Dermis microvascular lymphatic vessel endothelial cell (primary cell): Measurements from ENCODE around the gene ITGB4. TPM values are rescaled to one million over a fixed set of nuclear protein-coding genes. Genes with fewer than 3 reads are reported as not detected.

Experiments used
- DNase-seq, 2 donors: peaks; one replicate each; pipeline versions ENCODE4 v3.0.0 to v3.0.0-alpha.2; 2010; ENCODE audit warnings: low read depth in 2 of 2
- total RNA-seq: library from RNA; depleted of rRNA; stranded (reverse); fragments of >200 nt; gene quantifications from 2 replicates; pipeline ENCODE4 v1.2.1, GENCODE V29; 2014

The ITGB4 gene
- total RNA-seq, 1 donor from 2014 or later = 37.6 TPM

DNA sequence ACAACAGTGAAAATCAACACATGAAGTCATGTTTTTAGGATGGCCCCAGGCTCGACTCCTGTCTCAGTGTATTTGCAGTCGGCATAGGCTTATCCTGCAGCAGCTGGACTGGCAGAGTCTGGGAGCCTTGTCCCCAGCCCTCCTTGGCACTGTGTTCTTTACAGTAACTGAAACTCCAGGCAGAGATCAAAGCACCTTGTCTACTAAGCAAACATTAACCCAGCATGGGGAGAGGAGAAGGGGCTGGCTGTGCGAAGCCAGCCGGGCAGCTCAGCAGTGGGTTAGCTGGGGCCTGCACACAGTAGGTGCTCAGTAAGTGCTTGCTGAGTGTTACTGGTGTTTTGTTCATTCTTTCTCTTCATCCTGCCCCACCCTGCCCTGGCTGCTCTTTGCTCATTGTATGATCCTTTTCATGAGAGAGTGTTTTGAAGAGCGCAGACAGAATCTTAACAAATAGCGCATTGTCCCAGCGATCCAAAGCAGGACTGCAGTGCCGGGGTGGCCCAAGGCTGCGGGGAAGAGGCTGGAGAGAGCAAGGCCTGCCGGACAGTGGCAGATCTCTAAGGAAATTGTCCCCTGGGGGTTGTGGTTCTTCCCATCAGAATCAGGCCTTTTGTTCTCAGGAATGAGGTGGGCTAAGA is 23.5 kb upstream of the ITGB4 start:
- DNase-seq = no peak

- DNase-seq = no peak
Measured at GRCh38 chr17:75698659-75699058, 22.6 kb upstream of the ITGB4 start.

- no peak for DNase-seq
Measured at GRCh38 chr17:75701288-75701687, 20.0 kb upstream of the ITGB4 start.

DNA sequence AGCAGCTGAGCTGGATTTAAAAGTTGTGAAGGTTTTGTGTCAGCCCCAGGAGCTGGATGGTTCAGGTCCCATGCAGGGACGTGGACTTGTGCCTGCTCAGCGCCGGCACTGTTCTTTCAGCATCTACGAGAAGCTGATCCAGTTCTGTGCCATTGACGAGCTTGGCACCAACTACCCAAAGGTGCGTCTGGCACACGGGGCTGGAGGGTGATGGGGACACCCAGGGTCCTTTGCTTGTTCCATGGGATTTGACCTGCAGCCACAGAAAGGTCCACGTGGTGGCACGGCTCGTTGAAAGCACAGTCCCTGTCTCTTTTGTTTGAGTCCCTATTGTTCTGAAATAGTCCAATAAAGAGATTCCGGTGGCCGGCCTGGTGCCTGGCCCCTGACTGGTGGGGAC is 18.1 kb upstream of the ITGB4 start:
- no peak for DNase-seq

DNA sequence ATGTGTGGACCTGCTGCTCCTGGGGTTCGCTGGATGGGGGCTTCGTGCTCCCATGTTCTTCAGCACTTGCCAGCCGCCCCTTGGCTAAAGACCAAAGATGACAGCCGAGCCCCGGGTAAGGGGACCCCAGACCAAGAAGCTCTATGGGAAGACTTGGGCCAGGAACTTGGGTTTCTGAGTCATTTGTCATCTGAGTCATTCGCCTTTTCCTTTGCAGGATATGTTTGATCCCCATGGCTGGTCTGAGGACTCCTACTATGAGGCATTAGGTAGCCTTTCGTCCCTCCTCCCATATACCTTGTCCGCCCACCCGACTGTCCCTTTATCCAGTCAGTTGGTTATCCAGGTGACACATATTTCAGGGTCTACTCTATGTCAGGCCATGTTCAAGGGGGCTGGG is 17.7 kb upstream of the ITGB4 start:
- DNase-seq = peak in 1 of 2 donors; percentile 62

- DNase-seq = no peak
Measured at GRCh38 chr17:75704963-75705875, 16.0 kb upstream of the ITGB4 start.

DNA sequence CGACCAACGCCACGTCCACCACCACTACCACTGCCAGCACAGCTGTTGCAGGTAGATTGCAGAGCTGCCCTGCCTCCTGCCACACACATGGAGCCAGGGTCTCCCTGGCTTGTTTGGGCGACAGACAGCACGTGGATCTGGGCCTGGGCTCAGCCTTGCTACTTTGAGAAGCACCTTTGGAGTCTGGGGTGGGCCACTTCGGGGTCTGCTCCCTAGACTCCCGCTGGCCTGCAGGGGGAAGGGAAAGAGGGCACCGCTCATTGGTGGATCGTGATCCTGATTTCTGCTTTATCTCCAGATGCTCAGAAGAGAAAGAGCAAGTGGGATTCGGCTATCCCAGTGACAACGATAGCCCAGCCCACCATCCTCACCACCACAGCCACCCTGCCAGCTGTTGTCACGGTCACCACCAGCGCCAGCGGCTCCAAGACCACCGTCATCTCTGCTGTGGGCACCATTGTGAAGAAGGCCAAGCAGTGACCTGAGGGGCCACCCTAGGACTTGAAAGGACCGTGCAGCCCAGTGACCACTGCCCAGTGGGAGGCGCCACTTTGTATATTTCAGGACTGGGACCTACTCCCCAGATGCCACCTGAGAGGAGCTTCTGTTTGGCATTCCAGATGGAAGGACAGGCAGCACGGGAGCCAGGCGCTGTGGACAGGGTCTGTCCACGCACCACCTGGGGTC is 15.1 kb upstream of the ITGB4 start:
- no peak for DNase-seq

- peak; percentile 85 to 98 for DNase-seq
Measured at GRCh38 chr17:75707079-75707571, 14.1 kb upstream of the ITGB4 start.

DNA sequence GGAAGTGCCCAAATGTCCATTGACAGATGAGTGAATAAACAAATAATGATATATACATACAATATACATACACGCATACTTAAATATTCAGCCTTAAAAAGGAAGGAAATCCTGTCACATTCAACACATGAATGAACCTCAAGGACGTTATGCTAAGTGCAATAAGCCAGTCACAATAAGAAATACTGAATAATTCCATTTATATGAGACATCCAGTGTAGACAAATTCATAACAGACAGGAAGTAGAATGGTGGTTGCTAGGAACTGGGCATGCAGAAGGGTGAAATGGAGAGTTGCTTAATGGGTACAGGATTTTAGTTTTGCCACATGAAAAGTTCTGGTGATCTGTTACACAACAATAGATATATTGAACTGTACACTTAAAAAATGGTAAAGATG is 8.8 kb upstream of the ITGB4 start:
- no peak for DNase-seq

GRCh38 chr17:75719732-75720131 is 1.5 kb upstream of the ITGB4 start:
- DNase-seq = no peak

DNA sequence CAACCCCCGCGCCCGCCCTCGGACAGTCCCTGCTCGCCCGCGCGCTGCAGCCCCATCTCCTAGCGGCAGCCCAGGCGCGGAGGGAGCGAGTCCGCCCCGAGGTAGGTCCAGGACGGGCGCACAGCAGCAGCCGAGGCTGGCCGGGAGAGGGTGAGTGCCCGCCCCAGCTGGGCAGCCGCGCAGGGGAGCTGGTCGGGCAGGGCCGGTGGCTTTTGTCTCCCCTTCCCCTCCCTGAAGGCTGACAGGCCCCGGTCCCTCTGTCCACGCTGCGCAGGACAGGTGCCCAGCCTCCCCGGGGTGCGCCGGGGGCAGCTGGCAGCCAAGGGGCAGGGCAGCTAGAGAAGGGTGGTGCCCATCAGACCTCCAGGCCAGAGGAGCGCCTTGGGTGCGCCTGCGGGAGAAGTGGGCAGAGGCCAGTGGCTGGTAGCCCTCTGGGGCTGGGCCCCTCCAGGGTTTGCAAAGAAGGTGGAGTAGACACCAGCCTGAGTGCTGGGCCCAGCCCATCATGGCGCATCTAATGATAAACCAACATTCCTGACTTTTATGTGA is 278 bp downstream of the ITGB4 start:
- DNase-seq = no peak

- DNase-seq = no peak
Measured at GRCh38 chr17:75722076-75722475, 817 bp downstream of the ITGB4 start.

DNA sequence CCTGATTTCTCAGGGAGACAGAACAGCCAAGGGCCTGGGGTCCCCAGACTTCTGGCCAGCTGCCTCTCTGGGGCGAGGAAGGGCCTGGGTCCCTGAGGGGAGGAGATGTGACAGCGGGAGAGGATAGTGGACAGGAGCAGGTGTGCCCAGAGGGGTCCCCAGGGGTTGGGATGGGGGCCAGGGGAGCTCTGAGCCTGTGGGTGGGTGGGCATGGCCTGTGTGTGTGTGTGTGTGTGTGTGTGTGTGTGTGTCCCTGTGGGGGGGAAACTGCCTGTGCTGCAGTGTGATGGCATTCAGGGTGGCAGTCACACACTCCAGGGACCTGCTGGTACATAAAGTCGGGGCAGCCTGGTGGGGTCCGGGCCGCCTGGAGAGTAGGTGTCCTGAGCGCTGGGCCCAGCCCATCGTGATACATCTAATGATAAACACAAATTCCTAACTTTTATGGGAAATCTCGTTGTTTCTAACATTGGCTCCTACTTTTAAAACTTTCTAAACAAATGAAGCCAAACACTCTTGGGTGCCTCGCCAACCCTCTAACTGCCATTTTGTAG is 1.4 kb downstream of the ITGB4 start:
- no peak for DNase-seq

- peak in 1 of 2 donors; percentile 30 for DNase-seq
Measured at GRCh38 chr17:75723171-75723930, 2.1 kb downstream of the ITGB4 start.

DNA sequence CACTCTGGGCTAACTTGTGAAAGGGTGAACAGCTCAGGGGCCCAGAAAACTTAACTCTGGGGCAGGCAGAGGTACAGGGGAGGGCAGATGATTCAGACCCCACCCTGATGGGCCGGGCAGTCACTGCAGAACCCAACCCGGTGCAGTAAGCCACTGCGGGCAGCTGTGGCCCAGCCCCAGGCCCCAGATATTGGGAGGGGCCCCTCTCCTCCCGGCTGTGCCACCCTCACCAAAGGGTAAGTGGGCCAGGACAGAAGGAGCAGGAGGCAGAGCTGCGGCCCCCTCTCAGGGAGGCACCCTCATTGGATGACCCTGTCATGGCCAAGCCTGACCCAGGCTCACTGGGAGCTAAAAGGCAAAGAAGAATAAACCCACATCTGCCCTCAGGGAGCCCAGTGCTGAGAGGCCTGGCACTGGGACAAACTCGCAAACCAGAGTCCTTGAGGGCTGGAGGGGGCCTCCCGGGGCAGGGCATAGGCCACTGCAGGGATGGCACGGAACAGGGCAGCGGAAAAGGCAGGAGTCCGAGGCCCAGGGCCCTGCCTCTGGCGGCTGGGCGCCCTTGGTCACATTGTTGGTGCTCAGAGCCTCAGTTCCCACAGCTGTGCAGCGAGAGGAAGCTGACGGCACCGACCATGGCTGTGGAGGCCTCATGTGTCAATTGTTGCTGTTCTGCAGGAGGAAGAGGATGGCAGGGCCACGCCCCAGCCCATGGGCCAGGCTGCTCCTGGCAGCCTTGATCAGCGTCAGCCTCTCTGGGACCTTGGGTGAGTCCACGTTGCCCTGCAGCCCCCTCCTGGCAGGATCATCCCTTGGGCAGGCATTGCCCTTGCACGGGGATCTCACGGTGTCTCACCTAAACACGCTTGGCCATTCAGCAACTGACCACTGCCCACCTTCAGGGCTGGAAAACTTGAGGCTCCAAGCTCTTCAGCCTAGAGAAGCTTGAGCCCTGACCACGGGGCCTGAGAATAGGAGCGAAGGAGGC is 3.1 kb downstream of the ITGB4 start:
- no peak for DNase-seq

DNA sequence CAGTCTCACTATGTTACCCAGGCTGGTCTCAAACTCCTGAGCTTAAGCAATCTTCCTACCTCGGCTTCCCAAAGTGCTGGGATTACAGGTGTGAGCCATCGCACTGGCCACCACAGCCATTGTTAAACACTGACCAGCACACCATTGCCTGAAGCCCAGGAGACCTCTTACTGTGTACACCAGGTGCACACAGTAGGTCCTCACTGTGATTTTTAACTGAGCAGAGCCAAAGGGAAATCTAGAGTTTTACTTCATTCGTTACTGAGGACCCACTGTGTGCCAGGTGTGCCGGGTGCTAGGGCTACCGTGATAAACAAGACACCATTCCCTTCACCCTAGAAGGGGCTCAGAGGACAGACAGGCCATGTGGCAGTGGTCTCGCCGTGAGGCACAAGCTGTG is 4.2 kb downstream of the ITGB4 start:
- no peak for DNase-seq

DNA sequence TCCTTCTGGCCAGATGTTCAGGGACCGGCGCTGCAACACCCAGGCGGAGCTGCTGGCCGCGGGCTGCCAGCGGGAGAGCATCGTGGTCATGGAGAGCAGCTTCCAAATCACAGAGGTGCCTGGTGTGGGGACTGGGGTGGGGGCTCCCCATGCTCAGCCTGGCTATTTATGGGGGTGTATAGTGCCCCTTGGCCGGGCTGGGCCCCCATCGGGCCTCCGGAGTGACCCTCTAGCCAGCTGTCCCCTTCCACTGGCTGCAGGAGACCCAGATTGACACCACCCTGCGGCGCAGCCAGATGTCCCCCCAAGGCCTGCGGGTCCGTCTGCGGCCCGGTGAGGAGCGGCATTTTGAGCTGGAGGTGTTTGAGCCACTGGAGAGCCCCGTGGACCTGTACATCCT is 6.1 kb downstream of the ITGB4 start:
- no peak for DNase-seq

GRCh38 chr17:75729351-75729750 is 8.1 kb downstream of the ITGB4 start:
- DNase-seq = no peak

DNA sequence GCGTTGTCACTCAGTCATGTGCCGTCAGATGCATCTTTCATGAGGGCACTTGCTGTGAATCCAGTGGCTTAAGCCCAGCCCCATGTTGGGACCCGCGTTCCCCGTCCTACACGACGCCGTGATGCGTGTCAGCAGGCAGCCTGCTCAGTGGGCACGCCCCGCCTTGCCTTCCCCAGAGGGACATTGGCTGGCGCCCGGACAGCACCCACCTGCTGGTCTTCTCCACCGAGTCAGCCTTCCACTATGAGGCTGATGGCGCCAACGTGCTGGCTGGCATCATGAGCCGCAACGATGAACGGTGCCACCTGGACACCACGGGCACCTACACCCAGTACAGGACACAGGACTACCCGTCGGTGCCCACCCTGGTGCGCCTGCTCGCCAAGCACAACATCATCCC is 8.8 kb downstream of the ITGB4 start:
- no peak for DNase-seq
